ENCODE results near the gene ZBTB47.

ZBTB47 gene

GRCh38 chr3:42701371-42702065 lies 48.0 kb downstream of the ZBTB47 start:
- DNase-seq: peak; percentile 32

- peak; percentile 80 for DNase-seq
These were observed 48.8 kb downstream of the ZBTB47 start, which contains the start of gene HHATL for GRCh38 chr3:42702066-42702951. TSS of gene HHATL (minus strand) at chr3:42702798. CDS start at chr3:42700826, 1,972 bp downstream.

- DNase-seq: no peak
These were observed 49.6 kb downstream of the ZBTB47 start for GRCh38 chr3:42702982-42703694.

- no peak for DNase-seq
These were observed 50.2 kb downstream of the ZBTB47 start for GRCh38 chr3:42703695-42704025.

- DNase-seq: no peak
These were observed 50.8 kb downstream of the ZBTB47 start for GRCh38 chr3:42704136-42704841.

GRCh38 chr3:42705058-42705767 lies 51.7 kb downstream of the ZBTB47 start:
- DNase-seq: peak; percentile 16

GRCh38 chr3:42705962-42706585 lies 52.6 kb downstream of the ZBTB47 start:
- DNase-seq: no peak

- no peak for DNase-seq
These were observed 53.5 kb downstream of the ZBTB47 start for GRCh38 chr3:42706721-42707619.

- DNase-seq: no peak
These were observed 54.3 kb downstream of the ZBTB47 start for GRCh38 chr3:42707620-42708355.

GRCh38 chr3:42708611-42709151 lies 55.2 kb downstream of the ZBTB47 start:
- DNase-seq: no peak

- DNase-seq: no peak
These were observed 56.1 kb downstream of the ZBTB47 start for GRCh38 chr3:42709621-42710020.

GRCh38 chr3:42710323-42711021 lies 57.0 kb downstream of the ZBTB47 start:
- DNase-seq: no peak

GRCh38 chr3:42711491-42712343 lies 58.2 kb downstream of the ZBTB47 start:
- DNase-seq: no peak

- DNase-seq: no peak
These were observed 58.8 kb downstream of the ZBTB47 start for GRCh38 chr3:42712344-42712648.

GRCh38 chr3:42712688-42713372 lies 59.3 kb downstream of the ZBTB47 start:
- DNase-seq: no peak

- no peak for DNase-seq
These were observed 60.2 kb downstream of the ZBTB47 start for GRCh38 chr3:42713747-42714146.

- DNase-seq: no peak
These were observed 60.8 kb downstream of the ZBTB47 start for GRCh38 chr3:42714171-42714852.

All from NCI-H510A (cell line).